Hepatic stellate cell (primary cell): Measurements from ENCODE around the gene TYMS.
"Not testable (repeated sequence)": the region's sequence is repeated elsewhere in the genome, so short reads cannot be mapped to it uniquely, and the experiment has no call there.

Experiments used
- DNase-seq: peaks from one replicate; pipeline ENCODE4 v3.0.0; 2011; ENCODE audit warnings: low spot score

The TYMS gene

DNA sequence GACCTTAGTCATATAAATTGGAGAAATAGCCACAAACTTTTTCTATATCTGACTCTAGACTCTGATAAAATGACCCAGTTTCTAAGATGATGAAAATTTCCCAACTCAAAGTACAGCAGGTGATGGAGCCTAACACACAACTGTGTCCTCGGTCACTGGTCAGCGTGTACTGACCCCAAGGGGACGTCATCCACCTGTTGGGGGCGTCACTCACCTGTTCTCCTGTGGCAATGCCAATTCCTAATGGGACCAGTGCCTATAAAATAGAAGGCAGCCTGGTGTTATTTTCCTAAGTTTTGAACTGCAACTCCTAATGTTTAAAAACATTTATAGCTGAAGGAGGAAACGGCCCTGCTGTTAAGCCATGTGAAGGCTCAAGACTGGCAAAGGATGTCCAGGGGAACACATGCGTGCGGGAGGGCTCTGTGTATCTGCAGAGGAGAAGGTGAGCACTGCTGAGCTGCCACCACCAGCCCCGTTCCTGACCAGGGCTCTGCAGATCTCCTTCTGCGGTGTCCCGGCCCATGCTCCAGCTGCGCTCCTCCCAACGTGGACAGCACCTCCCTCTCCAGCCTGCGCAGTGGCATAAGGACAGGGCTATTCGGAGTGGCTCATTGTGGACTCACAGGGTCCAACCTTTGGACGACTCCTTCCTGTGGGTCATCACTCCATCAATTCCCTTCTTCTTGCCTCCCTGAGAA is 21.2 kb downstream of the TYMS start:
- no peak for DNase-seq

DNA sequence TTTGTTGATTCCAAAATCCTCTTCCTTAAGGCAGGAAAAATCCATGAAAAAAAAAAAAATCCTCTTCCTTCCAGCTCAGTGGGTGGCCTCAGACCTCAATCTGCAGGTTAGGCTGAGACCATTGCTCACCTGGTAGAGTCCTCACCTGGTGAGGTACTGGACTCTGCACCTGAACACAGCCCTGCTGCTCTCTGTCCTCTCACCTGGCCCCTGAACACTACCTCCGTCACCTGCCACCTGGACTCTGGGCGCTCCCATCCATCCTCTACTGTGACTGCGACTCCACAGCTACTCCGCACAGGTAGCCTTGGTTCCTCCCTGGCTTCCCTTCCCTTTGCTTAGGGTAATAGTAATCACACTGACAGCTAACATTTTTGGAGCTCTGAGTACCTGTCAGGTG is 22.1 kb downstream of the TYMS start:
- DNase-seq = no peak

DNA sequence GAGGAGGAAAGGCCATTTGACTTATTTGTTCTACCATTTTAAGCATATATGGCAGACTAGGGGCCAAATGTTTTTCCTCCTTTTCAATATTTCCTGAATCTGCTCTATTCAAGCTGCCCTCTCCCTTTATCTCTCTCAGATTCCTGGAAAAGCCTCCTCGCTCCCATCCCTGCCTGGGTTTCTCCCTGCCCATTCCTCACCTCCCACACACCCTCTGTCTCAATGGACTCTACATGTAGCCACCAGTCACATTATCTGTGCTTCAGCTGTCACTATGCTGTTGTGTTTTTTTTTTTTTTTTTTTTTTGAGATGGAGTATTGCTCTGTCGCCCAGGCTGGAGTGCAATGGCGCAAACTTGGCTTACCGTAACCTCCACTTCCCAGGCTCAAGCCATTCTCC is 22.9 kb downstream of the TYMS start:
- DNase-seq = no peak

DNA sequence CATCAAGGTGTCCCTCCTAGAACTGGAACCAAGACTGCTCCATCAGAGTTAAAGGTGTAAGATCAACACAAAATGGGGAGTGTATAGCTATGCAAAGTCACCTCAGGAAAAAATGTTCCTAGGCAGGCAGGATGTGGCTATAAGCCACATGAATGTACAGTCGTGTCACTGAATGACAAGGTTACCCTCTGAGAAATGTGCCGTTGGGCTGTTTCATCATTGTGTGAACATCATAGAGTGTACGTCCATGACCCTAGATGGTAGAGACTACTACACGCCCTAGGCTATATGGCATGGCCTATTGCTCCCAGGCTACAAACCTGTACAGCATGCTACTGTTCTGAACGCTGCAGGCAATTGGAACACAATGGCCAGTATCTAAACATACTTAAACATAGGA is 24.5 kb downstream of the TYMS start:
- no peak for DNase-seq

DNA sequence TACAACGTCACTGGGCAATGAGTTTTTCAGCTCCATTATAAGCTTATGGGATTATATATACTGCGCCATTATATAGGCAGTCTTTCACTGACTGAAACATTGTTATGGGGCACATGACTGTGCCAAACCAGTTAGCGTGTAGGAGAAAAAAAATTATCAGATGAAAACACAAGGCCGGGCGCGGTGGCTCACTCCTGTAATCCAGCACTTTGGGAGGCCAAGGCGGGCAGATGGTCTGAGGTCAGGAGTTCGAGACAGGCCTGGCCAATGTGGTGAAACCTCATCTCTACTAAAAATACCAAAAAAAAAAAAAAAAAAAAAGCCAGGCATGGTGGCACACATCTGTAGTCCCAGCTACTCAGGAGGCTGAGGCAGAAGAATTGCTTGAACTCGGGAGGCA is 25.0 kb downstream of the TYMS start:
- not testable (repeated sequence) for DNase-seq

DNA sequence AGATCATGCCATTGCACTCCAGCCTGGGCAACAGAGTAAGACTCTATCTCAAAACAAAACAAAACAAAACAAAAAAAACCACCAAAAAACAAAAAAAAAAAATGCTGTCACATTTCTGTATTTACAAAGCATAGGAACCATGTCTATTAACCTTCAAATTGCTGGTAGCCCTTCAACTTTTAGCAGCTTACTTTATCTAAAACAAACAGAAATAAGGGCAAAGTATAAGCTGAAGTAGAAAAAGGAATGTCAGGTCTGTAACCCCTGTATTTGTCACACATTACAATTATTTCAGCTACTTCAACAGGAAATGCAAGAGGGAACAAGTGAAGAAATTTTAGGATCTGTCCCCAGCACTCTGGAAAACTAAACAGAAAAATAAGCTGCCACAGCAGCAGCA is 25.4 kb downstream of the TYMS start:
- no peak for DNase-seq

DNA sequence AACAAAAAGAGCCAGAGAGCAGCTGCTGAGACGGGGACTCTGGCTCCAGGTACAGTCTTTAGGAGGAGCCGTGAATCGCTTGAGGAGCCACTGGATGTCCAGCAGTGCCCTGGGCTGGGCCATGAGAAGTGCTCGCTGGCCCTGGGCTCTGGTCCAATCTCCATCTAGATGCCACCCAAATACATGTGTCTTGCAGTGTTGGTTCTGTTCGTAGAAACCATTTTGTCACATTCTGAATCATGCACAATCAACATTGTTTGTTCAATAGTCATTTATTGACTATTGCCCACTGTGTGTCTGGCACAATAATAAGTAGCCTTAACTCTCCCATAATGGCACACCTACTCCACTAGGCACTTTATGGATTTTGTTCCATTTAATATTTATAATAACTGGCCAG is 26.1 kb downstream of the TYMS start:
- no peak for DNase-seq

DNA sequence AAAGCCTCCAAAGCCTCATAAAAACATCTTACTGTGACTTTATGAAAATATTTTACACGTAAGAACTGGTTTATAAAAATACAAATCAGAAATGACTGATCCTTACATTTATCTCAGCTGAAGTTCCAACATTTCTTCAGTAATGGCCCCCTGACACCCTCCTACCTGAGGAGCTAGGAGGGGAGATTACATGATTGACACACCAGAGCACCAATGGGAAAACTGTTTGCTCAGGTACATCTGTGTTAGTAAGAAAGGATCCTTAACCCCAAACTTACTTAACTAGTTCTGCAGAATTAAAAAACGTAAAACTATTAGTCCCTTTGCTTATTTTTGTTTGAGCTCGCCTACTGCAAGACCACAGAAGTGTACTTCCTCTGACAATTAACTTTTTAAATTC is 28.0 kb downstream of the TYMS start:
- DNase-seq = no peak

DNA sequence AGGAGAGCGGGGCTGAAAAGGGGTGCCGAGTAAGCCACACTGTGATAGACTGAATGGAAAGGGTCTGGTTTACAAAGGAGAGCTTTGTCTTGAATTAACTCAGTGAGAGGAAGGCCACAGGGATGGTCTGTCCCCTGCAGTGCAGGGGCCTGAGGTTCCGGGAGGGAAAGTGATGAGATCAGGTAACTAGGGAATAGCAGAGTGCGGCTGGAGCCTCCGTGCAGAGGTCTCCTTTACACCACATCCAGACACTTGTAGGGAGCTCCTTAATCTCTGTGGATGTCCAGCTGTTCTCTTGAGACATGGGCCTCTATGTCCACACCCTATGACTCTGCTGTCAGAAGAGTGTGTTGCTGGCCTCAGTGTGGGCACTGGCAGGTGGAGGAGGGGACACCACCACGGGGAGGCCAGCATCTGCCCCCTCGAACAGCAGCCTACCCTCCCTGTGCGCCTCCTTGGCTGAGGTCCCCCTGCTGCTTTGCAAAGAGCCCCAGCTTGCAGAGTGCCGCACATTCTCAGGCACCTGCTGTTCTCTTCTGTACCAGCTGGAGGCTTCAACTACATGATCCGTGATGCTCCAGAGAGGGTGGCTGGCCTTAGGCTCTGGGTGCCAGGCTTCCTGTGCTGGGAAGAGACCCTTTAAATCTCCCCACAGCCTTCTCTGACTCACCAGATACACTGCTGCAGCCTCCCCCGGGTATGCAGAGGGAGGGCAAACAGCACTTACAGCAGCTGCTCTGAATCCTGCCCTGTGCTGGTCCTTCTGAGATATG is 29.1 kb downstream of the TYMS start:
- no peak for DNase-seq

DNA sequence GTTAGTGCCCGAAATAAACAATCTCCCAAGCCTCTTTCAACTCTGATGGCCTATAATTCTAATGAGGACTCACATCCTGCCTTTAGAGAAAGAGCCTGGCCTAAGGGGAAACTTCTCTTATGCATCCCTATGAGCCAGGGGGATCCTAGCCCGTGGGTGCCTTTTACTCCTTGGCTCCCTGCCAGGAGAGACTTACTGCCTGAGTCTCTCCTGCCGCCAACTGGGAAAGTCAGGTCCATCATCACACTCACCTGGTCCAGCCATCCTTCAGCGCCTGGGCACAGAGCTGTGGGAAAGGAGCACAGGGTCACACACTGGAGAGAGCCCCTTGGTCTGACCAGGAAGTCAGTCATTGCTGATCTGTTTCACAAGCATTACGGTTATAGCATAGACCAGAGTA is 30.9 kb downstream of the TYMS start:
- DNase-seq = no peak

DNA sequence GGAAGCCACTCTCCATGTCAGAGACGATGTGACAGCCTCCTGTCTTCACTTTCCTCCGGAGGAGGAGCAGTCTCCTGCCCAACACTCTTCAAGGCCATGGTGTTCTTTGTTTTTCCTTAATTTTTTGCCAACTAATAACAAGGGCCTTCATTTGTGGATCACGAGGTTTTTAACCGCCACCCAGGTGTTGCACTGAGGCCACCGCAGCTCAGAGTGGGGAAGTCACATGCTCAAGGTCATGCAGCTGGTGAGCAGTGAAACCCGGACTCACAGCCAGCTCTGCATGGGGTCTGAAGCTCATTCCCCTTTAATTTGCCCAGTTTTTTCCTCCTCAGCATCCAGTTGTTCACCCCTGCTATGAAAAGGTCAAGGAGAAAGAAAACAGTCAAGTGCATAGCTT is 35.4 kb downstream of the TYMS start:
- no peak for DNase-seq

DNA sequence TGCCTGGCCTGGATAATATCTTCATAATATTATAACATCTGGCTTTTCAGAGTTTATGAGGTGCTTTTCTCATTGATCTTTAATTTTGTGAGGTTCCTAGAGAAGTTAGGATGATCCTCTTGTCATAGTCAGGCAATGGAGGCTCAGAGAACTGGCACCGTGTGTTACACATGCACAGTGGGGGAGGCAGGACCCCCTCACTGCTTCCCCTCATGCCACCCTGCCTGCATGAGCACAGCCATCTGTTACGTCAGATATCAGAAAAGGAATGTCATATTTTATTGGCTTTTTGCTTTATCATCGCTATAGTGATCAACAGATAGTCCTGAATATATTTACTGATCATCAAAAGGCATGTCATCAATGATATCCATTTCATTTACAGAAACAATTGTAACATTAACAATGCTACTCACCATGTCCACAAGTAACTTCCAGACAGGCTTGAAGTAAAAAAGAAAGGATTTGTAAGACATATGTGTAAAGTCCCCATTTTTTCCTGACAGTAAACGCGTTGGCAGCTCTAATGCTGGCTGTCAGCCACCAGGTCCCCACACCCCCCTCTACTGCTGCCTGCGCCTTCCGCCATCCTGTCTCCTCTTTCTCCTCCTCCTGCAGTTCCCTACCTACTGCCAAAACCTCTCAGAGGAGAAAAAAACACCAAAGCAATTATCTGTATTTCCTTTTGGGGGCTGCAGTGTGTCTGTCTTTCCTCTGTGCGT is 36.2 kb downstream of the TYMS start:
- no peak for DNase-seq

DNA sequence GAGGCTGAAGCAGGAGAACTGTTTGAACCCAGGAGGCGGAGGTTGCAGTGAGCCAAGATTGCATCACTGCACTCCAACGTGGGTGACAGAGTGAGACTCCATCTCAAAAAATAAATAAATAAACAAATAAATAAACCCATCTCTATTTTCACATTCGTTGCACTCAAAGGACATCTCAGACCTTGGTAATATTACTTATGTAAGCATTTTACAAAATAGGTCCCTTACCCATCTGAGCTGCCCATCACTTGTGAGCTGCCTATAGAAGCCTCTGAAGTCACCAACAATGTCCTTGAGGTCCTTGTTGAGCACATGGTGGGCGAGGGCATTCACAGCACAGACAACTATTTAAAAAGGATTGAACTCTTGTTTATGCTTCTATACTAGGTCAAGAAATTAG is 39.6 kb downstream of the TYMS start:
- no peak for DNase-seq

DNA sequence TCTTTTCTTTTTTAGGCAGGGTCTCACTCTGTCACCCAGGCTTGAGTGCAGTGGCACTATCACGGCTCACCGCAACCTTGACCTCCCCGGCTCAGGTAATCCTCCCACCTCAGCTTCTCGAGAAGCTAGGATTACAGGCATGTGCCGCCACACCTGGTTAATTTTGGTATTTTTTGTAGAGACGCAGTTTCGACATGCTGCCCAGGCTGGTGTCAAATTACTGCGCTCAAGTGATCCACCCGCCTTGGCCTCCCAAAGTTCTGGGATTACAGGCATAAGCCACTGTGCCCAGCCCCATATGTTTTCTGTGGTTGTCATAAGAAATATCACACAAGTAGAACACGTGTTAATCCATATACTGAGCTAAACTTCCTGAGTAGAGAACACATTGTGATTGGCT is 40.3 kb downstream of the TYMS start:
- no peak for DNase-seq

DNA sequence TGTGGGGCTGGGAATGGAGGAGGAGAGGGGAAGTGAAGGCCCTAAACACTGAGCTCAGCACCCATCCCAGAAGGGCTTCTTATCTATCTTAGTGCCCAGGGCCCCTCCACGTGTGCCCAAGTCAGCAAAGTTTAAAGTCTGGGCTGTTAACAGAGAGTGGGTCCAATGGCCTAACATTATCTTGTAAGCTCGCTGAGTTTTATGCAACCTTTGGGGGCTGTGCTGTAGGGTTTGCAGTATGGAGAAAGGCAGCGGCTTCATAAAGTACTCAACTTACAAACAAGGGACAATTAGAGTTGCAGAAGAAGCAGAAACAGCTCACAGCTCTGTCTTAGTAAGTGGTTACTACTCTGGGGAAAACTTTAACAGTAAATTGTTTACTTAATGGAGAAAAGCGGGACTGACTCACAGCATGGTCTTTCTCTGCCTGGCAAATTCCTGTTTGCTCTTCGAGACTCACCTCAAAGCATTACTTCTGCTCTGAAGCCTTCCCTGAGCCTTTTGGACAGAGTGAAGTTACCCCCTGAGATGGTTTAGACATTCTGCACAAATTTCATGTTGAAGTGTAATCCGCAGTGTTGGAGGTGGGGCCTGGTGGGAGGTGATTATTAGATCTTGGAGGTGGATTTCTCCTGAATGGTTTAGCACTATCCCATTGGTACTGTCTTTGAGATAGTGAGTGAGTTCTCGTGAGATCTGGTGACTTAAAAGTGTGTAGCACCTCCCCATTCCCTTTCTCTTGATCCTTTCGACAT is 45.9 kb downstream of the TYMS start:
- DNase-seq = peak; percentile 26

DNA sequence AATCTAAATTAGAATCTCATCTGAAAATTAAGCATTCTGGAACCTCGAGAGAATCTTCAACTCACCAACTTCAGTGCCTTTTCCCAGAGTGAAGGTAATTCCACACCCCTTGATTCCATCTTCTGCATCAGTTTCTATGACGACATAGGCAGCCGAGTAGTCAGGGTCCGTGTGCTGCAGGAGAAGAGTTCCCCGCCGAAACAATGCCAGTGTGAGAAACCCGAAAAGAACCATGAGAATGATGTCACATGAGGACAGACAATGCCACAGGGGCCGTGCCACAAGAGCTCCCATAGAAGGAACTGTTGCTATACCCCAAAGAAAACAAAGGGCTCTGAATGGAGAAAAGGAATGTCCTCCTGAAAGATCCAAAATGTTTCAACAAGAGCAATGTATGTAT is 49.0 kb downstream of the TYMS start:
- DNase-seq = no peak

DNA sequence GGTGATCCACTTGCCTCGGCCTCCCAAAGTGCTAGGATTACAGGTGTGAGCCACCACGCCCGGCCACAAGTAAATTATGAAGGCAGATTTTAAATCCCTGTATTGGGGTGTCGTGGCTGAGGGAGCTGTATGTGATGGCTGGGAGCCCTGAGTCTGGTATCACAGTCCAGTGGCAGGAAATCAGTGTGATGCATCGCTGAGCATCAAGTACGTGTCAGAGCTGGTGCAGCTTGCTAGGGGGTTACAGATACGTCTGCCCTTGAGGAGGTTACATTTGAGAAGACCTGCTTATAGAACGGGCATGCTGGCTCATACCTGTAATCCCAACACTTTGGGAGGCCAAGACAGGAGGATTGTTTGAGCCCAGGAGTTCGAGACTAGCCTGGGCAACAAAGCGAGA is 50.6 kb downstream of the TYMS start:
- no peak for DNase-seq

DNA sequence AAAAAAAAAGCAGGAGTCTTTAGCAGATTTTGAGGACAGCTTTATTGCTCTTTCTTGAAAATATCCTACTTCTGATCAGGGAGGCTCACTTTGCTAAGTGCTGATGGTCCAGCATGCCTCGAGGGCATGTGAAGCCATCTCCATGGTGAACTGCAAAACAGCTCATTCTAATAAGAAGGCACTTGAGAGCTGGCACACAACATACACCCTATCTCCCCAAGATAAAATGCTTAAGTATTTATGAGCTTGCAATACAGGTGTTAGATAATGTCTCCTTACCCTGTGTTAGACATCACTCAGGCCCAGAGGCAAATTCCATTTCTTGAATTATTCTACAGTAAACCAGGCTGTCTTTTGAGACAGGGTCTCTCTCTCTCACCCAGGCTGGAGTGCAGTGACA is 52.3 kb downstream of the TYMS start:
- no peak for DNase-seq

DNA sequence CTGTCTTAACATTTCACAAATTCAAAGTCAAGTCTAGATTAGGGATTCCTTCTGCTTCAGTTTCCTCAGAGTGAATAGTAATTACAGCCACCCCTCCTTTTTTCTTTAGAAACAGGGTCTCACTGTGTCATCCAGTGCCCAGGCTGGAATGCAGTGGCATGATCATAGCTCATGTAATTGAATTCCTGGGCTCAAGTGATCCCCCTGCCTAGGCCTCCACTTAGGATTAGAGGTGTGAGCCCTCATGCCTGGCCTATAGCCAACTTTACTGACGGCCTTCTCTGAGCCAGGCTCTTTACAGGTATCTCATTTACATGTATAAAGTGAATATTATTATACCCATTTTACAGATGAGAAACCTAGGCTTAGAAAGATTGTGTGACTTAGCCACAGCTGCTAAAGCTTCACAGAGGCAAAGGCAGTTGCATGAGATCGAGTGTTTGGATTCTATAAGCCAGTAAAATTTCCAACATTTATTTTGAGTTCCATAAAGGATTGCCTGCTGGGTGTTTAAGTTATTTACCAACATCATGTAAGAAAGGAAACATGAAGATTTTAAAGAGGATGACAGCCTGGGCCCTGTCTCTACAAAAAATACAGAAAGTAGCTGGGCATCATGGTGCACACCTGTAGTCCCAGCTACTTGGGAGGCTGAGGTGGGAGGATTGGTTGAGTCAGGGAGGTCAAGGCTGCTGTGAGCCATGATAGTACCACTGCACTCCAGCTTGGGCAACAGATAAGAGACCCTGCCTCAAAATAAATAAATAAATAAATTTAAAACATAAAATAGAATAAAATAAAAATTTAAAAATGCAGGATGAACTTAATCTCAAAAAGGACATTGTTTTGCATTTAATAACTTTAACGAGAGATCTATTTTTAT is 53.2 kb downstream of the TYMS start:
- DNase-seq = no peak

DNA sequence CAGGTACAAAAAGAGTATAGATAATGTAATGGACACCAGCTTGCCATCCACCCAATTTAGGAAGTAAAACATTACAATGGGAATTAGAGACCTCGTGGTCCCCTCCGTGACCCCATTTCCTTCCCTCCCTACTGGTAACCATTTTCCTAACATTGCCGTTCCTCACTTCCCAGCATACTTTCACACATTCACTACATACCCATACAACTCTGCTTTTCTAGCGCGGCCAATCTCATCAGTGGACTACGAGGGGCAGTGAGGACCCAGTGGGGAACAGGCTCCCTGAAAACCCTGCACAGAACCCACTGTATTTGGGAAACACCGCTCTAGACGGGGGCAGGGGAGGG is 53.8 kb downstream of the TYMS start:
- DNase-seq = no peak

DNA sequence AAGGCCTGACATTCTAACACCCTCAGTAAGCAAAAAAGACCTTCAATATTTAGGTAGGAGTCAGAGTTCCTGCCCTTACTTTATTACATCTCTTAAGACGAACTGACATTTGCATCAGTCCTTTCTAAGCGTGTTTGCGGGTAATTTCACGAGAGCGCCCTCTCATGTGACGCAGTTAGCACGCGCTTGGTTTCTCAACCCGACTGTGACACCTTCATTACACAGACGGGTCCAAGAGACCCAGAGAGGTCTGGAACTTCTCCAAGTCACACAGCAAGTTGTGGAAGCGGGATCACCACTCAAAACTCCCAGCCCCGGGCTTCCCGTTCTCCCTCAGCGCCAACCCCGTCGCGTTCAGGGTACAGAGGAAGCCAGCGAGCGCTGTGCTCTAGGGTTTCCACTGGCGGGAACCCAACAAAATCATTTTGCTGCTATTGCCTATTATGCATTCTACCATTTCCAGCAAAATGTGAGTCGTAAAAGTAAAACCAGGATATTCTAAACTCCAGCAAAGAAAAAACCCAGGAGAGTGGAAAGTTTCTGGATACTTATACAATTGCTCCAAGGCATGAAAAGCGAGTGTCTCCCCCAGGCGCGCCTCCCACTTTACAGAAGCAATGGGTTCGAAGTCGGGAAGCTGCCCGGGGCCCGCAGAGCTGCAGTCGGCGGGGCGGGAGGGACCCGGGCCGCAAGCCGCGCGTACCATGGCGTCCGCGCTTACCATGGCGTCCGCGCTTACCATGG is 54.4 kb downstream of the TYMS start:
- DNase-seq = peak; percentile 55
